GM19238 (cell line): ENCODE data around the gene CPNE7.

ENCODE experiments used
- DNase-seq: peaks from one replicate; pipeline ENCODE4 v3.0.0; 2011; ENCODE audit warnings: low spot score; ENCODE audit not compliant: insufficient read length

Gene CPNE7

GRCh38 chr16:89575247-89576152 lies at the start of gene CPNE7:
CPNE7 (plus strand) TSS chr16:89575758; CDS start chr16:89575898, 140 bp downstream.
- DNase-seq, result peak; percentile 74

- DNase-seq, result no peak
These were observed 46.5 kb upstream of the CPNE7 start for GRCh38 chr16:89529097-89529496.

GRCh38 chr16:89530401-89531381 lies 44.9 kb upstream of the CPNE7 start:
- no peak for DNase-seq

GRCh38 chr16:89531821-89532526 lies 43.6 kb upstream of the CPNE7 start:
- no peak for DNase-seq

GRCh38 chr16:89534252-89534756 lies 41.3 kb upstream of the CPNE7 start:
- no peak for DNase-seq

- no peak for DNase-seq
These were observed 39.2 kb upstream of the CPNE7 start for GRCh38 chr16:89536371-89536770.

- no peak for DNase-seq
These were observed 38.5 kb upstream of the CPNE7 start for GRCh38 chr16:89536886-89537548.

- DNase-seq, result no peak
These were observed 38.0 kb upstream of the CPNE7 start for GRCh38 chr16:89537549-89537925.

- DNase-seq, result no peak
These were observed 37.3 kb upstream of the CPNE7 start for GRCh38 chr16:89538286-89538685.

GRCh38 chr16:89540557-89540956 lies 35.0 kb upstream of the CPNE7 start:
- DNase-seq, result no peak

- DNase-seq, result no peak
These were observed 33.8 kb upstream of the CPNE7 start for GRCh38 chr16:89541792-89542191.

- DNase-seq, result no peak
These were observed 31.4 kb upstream of the CPNE7 start for GRCh38 chr16:89544113-89544512.

- DNase-seq, result no peak
These were observed 30.9 kb upstream of the CPNE7 start for GRCh38 chr16:89544713-89545043.

- no peak for DNase-seq
These were observed 30.3 kb upstream of the CPNE7 start for GRCh38 chr16:89545044-89545830.

GRCh38 chr16:89545831-89546574 lies 29.6 kb upstream of the CPNE7 start:
- DNase-seq, result no peak

- no peak for DNase-seq
These were observed 28.8 kb upstream of the CPNE7 start for GRCh38 chr16:89546781-89547180.

- DNase-seq, result no peak
These were observed 28.3 kb upstream of the CPNE7 start for GRCh38 chr16:89547291-89547690.

GRCh38 chr16:89547860-89548259 lies 27.7 kb upstream of the CPNE7 start:
- no peak for DNase-seq

GRCh38 chr16:89548344-89549006 lies 27.1 kb upstream of the CPNE7 start:
- no peak for DNase-seq
